T47D (cell line): Measurements from ENCODE around the gene C1orf56.

ENCODE experiments used
- DNase-seq, 2 experiments: peaks; one replicate each; pipeline versions ENCODE4 v3.0.0 to v3.0.0-alpha.2; 2011 to 2012; ENCODE audit warnings: low read depth in 1 of 2, low spot score in 1 of 2
- JUND ChIP-seq: IDR thresholded peaks from 2 replicates; pipeline ENCODE4 v1.6.1; 2012; ENCODE audit warnings: low read depth
- in situ Hi-C: cut with HindIII; loops from 2 replicates; pipeline ENCODE4 v1.10.0; 2016; ENCODE audit warnings: low sequenced_read_pairs, low pct_unique_long_range_greater_than_20kb

Gene C1orf56

DNA sequence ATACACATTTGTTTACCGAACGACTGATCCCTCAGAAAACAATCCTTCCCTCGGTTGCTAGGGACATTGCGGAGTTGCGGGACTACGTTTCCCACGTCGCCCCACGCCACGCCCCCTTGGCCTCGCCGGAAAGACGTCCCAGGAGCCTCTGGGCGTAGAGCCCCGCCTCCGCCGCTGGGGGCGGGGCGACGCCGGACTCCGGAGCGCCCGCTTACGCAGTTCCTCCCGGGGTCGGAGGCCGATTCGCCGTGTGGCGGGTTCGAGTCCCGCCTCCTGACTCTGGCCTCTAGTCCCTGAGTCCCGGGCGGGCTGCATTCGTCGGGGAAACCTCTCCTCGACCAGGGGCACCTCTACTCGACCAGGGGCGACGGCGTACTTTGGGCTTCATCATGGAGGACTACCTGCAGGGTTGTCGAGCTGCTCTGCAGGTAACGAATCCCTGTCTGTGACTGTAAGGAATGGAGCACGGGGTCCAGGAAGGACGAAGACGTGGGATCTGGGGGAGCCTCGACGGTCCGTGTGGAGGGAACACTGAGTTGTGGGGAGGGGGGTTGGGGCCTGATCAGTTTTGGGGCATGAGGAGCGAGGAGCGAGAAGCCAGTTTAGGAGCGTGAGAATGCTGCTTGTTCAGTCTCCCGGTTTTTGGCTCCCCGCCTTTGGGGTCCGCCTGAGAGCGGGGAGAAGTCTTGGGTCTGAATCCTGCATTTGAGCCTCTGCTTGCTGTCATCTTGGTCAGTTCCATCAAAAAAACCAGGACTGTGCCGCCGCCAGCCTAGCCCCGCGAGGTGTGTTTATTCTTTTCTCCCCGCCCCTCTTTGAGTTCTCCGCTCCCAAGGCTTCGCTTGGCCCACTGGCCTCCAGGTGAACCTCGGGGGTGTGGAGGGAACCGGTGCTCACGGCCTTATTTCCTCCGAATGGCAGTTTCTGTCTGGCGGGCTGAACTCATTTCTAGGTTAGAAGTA is 39.0 kb upstream of the C1orf56 start, which contains the start of gene PRUNE1:
TSS of gene PRUNE1 (plus strand) at position 206 of the 962 bp plus-strand sequence. CDS start at position 390, 184 bp downstream.
- TF ChIP-seq JUND: no peak
- in situ Hi-C loops: no loop called here
- peak; percentile 95 to 99 for DNase-seq

DNA sequence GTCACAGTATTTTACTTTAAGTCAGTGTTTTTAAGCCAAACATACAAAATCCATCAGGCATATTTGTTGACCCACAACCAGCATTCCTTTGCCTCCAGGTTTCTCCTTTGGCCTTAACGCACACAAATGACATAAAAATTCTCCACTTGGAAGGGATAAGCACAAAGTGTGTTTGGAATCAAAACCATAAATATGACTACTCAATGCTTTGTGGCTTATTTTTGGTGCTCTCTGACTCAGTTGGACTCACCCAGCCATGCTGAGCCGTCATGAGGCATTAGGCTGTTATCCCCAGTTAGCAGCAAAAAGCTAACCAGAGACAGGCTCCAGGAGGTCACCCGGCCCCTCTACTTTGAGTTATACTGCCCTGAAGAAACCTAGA is 38.4 kb upstream of the C1orf56 start:
- TF ChIP-seq JUND: no peak
- DNase-seq: no peak
- in situ Hi-C loops: no loop called here

DNA sequence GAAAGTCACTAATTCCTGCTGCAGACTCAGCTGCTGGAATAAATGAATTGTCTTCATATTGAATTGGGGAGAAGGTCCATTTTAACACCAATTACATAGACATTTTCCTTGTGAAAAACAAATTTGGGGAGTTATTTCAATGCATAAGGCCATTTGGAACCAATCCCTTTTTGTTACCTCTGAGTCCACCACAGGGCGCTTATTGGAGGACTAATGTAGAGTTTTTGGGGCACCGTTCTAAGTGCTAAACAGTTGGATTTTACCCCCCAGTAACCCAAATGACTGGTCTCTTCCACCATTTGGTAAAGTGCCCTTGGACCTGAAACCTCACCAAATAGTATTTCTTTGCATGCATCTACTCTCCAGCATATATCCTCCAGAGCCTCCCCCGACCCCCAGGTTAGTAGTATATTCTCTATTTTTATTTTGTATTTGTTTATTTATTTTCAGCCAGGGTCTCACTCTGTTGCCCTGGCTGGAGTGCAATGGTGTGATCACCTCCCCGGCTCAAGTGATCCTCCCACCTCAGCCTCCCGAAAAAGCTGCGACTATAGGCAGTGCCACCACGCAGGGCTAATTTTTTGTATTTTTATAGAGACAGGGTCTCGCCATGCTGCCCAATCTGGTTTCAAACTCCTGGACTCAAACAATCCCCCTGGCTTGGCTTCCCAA is 37.7 kb upstream of the C1orf56 start:
- in situ Hi-C loops: no loop called here

DNA sequence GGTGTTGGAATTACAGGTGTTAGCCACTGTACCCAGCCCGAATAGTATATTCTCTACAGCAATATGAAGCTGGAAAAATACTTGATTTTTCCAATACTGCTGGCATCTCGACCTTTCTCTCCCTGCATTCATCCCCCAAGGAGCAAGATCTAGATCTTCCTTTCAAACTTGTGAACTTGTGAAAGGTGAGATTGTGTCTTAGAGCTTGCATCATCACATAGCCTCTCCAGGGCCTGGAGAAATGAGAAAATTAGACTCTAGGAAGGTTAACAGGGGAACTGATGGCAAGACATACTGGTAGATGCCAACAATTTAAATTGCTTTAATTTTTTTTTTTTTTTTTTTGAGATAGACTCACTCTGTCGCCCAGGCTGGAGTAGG is 37.2 kb upstream of the C1orf56 start:
- no peak for TF ChIP-seq JUND
- in situ Hi-C loops: no loop called here
- DNase-seq: no peak

More for the DNA sequence above, 37.7 kb upstream of the C1orf56 start:
- no peak for TF ChIP-seq JUND
- no peak for DNase-seq

DNA sequence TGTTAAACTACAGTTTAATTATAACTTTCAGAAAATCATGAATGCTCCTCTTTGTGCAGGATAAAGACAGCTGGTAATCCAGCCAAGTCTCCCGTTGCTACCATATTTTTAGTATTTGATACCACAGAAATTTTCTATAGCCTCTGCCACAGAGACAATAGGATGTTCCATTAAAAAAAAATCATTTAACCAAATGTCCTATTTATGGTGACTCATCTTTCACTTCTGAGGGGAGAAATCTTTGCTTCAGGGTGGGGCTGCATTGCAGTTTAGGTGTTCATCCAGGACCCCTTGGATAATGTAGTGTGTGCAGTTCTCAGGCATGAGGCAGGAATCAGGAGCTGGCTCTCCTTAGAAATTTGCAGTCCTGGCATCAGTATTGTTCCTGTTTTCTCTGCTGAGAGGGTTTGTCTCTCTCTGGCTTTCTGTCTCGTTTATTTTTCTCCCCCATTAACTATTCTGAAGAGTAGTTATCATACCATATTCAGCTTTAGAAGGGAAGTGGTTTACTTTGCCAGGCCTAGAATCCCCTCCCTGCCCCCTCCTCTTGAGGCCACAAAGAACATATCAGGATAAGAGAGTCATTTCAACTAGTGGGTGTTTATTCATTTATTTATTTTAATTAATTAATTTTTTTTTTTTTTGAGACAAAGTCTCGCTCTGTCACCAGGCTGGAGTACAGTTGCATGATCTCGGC is 36.2 kb upstream of the C1orf56 start:
- TF ChIP-seq JUND: no peak
- in situ Hi-C loops: no loop called here
- DNase-seq: no peak

DNA sequence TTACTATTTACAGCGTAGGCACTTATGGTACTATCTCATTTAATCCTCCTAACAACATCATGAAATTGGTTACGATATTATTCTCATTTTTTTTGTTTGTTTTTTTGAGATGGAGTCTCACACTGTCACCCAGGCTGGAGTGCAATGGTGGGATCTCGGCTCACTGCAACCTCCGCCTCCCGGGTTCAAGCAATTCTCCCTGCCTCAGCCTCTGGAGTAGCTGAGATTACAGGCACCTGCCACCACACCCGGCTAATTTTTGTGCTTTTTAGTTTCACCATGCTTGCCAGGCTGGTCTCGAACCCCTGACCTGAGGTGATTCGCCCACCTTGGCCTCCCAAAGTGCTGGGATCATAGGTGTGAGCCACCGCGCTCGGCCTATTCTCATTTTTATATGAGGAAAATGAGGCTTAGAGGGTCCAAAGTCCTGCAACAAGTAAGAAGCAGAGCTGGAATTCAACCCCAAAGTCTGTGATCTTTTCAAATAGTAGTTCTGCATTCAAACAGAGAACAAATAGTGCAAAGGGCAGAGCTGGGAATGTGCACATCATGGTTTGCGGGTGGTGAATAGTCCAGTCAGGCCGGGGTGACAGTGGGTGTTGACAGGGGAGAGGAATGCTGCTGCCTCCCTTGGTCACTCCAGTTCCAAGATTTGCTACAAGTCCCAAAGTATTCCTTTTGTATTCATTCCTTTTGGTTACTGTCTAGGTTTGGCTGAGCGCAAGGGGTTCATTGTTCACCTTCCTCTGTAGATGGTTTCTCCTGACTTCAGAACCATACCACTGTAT is 34.7 kb upstream of the C1orf56 start:
- in situ Hi-C loops: no loop called here
- DNase-seq: no peak
- TF ChIP-seq JUND: no peak

DNA sequence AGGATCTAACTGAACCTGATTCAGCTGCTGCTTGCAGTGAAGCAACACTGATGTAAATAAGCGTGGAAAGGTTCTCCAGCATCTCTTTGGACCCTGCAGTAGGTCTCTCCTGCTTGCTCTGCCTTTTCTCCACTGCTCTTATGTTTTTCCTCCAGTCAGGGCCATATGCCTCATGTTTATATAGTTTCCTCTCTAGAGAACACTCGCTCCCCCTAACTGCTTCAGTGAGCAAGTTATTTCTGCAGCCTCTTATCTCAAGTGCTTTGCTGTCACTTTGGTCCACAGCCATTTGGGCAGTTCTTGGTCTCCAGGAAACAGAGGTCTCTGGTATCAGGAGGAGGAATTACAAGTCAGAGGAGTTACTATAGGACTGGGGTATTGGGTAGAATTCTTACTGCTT is 34.0 kb upstream of the C1orf56 start:
- no peak for DNase-seq
- in situ Hi-C loops: no loop called here
- TF ChIP-seq JUND: no peak

DNA sequence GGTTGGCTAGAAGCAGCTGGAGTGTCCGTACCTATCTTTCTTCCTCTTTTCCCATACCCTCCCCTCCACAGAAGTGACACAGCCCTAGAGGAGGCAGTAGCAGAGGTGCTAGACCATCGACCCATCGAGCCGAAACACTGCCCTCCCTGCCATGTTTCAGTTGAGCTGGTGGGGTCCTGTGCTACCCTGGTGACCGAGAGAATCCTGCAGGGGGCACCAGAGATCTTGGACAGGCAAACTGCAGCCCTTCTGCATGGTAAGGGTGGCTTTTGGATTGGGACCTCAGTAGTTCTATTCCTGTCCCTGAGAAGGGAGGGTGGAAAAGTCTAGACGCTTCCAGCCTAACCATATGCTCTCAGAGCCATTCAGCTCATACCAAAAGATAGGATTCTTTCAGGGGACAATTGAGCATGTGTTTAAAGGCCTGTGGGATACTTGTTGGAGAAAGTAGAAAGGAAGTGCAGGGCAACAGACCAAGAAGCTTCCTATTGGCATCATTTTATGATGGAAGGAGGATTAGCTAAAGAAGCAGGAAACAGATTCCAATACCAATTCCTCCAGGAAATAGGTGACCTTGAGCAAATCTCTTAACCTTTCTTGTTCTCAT is 22.9 kb upstream of the C1orf56 start:
- TF ChIP-seq JUND: no peak
- DNase-seq: peak; percentile 82 to 86

DNA sequence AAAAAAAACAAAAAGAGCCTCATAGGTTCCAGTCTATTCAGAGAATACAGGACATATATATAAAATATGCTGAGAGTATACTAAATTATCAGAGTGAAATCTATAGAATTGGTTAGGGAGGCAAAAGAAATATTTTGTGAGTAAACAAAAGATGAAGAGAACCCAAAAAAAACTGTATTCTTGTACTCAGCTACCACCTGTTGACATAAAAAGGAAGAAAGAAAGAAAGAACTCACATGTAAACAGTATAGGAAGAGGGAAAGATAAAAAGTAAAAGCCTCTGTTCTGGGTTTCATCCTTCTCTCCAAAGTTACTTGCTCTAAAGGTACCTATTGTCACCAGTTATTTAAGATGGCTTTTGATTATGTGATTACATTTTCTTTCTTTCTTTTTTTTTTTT is 21.1 kb upstream of the C1orf56 start:
- no peak for DNase-seq
- in situ Hi-C loops: no loop called here
- TF ChIP-seq JUND: no peak

More for the DNA sequence above, 22.9 kb upstream of the C1orf56 start:
- in situ Hi-C loops: no loop called here

DNA sequence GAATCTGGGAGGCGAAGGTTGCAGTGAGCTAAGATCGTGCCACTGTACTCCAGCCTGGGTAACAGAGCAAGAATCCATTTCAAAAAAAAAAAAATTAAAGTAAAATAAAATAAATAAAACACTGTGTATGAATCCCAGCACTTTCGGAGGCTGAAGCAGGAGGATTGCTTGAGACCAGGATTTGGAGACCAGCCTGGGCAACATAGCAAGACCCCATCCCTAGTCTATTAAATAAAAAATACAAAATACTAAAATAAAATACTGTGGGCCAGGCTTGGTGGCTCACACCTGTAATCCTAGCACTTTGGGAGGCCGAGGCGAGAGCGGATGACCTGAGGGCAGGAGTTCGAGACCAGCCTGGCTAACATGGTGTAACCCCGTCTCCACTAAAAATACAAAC is 15.4 kb upstream of the C1orf56 start:
- in situ Hi-C loops: no loop called here
- no peak for TF ChIP-seq JUND

DNA sequence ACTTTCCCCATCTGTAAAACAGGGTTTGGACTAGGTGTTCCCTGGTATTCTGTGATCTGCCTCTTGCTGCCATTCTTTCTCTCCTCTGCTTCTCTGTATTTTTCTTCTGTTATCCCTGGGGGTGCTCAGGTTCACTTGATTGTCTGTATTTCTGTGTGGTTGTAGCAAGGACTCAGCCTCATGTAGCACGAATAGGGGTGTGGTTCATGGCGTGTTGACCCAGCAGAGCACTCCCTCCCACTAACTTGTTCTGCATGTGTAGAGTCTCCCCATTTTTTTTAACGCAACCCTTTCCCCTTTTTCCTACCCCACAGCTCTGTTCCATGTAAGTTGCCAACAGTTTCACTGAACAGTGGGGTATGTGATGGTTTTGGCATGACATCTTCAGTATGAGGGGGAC is 12.4 kb upstream of the C1orf56 start:
- in situ Hi-C loops: no loop called here
- no peak for TF ChIP-seq JUND
- no peak for DNase-seq

More for the DNA sequence above, 15.4 kb upstream of the C1orf56 start:
- no peak for DNase-seq

DNA sequence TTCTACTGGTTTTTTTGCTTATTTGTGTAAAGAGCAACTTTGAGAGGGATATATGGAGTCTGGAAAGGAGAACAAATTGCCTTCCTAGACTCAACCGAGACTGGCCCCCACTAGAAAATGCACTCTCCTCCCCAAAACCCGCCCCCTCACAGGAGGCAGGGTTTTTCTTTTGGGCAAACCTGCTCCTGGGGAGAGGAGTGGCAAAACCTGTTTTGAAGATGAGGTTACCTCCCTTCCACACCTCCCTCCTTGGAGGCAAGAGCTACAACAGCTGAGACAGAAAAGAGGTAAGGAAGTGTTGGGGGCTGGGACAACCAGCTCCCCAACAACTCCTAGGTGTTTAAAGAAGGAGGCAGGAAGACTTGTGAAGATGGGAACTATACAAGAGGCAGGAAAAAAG is 11.2 kb upstream of the C1orf56 start, which contains the start of gene BNIPL:
TSS of gene BNIPL (plus strand) at position 231 of the 400 bp plus-strand sequence. CDS start at position 371, 140 bp downstream.
- peak; percentile 80 to 93 for DNase-seq
- TF ChIP-seq JUND: no peak
- in situ Hi-C loops: no loop called here
